NCI-H345 treated with DMSO at 0.1 percent for 48 hours (cell line): ENCODE data around the gene SGCD.

Experiments
- DNase-seq: peaks from one replicate; lab custom pipeline; 2025; ENCODE audit not compliant: unreplicated experiment; lab: John Stamatoyannopoulos, UW

Gene SGCD

DNA sequence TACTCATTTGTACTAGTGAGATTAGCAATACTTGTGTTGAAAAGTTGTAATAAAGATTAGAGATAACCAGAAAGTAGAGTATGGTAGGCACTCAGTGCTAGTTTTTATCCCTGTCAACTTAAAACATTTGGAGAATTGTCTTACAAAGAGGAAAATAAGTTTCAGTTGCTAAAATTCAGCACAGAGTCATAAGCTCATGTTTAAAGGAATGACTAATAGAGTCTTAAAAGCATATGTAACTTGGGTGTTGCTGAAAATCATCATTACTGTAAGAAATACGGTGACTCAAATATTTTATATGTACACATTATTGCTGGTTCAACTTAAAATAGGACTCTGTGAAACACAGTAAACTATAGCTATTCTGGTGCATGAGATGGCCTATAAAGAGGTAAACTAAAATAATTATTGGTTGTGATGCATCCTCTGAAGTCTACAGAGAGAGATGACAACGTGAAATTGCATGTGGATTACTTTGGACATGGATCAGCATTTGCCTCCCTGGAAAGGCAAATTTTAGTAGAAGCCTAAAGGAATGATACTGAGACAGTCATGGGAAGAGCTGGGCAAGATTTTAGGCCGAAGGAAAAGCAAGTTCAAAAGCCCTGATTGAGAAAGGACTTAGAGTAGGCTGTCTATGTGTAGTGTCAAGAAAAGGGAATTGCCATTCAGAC is 34.6 kb downstream of the SGCD start:
- DNase-seq = no peak

DNA sequence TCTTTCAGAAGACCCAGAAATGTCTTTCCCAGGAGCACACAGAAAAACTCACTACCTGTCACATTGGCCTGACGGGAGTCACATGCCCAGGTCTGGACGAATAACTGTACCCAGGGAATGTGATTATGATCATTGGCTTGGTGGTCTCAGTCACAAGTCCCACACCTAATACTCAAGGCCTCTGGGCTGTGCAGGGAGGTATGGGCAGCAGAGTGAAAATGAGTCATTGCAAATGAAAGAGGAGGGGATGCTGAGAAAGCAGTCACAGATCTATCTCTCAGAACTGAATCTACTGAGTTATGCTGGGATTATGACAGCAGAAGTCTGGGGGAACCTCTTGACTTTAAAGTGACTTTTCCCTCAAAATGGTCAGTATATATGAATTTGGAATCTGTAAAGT is 36.9 kb downstream of the SGCD start:
- no peak for DNase-seq

DNA sequence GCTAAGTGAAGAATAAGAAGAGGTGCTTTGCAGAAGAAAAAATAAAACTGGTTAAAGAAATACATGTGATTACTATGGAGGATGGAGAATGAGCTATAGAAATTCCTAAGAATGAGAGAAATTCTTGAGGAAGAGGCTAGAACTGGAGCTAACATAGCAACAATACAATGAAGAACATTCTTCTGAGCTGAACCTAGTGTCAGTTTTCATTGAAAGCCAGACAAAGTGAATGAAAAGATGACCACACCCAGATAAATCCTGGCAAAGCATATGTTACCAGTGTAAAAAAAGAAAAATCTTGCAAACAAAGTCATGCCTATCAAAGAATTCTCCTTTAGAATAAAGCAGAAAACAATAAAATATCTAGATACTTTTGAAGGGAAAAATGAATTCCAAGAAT is 39.6 kb downstream of the SGCD start:
- no peak for DNase-seq

DNA sequence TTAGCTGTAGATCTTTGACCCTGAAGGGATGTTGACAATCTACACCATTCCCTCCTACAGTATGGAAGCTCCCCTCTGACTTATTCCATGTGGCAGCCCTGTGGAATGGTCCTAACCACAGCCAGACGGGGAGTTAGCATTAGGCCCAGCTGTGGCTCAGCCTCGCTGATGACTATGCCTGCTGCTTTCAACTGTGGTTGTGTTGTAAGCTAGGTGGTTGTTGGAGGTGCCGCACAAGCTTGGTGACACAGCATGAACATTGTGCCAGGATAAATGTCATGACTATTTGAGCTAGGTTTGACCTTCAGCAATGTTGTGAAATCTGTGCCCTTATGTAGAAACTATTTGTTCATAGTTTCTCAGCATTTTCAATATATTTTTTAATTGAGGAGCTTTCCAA is 40.6 kb downstream of the SGCD start:
- DNase-seq = no peak

DNA sequence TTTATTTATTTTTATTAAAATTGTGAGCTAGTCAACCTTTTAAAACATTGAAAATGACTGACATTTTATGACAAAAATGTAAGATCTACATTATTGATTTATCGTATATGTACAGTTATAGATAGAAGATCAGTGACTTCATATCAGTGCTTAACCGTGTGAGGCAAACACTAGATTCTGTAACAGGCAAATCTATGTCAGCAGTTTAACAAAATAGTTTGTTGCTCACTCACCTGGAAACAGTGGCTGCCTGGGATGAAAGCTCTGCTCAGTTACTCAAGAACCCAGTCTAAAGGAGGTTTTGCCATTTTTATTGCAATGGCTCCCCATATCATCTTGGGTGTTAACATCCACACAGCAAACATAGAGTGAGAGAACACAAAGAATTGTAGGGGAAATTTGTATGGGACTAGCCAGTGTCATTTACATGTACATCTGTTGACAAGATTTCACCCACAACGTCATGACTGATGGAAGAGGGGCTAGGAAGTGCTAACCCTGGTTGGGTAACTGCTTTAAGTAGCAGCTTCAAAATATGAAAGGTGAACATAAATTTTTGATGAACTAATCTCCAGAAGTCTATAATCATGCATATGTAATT is 49.0 kb downstream of the SGCD start:
- DNase-seq = no peak

DNA sequence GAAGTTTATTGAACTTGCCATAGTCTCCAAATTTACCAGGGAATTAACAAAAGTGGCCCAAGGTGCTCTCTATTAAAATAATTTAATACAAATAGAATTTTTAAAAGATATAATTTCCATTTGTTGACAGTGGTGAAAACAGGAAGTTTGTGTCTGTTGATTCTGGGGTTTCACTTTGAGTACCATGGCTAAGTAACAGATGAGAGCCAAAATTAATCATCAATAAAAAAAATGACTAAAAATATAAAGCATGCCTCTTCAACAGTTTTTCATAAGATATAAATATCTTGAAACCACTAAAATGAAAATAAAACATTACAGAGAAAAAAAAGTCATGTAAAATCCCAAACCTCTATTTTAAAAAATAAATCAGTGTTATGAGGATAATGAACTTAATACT is 49.8 kb downstream of the SGCD start:
- no peak for DNase-seq

DNA sequence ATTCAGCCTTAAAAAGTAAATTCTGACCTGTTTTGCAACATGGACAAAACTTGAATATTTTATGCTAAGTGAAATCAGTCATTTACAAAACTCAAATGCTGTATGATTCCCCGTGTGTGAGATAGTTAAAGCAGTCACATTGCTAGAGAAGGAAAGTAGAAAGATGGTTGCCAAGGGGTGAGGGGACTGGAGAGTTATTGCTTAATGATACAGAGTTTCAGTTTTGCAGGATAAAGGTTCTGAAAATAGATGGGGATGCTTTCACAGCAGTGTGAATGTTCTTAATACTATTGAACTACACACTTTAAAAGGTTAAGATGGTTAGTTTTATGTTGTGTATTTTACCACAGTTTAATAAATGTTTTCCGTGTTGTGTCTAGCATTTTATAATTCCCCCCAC is 51.2 kb downstream of the SGCD start:
- DNase-seq = no peak

DNA sequence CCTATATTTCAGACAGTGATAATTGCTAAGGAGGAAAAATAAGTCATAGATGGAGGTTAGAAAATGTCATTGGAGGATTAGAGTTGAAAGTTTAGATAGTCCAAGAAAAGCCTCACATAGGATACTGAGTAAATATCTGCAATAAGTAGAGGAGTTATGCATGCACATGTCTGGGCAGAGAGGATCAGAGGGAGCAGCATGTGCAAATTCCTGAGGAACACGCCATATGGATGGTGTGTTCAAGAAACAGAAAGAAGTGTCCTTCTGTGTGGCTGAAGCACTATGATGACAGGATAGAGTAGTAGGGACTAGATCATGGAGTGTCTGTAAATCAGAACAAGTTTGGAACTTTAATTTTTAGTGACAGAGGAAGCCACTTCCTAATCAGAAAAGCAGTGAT is 52.2 kb downstream of the SGCD start:
- no peak for DNase-seq

DNA sequence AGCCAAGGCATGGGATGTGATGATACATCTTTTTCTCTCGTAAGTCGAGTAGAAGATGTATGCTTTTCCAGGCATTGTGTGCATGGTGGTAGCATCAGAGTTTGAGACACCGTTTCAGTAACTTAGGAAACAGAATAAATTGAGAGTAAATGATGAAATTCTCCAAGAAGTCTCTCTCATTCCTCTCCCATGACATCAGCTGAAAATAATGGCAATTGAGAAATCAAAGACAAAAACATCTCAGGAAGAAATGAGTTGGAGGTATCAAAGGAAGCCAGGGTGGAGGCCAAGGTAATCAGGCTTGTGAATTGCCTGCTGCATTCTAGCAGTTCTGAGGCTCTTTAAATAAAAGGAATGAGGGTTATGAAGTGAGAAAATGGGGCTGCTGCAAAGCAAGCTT is 53.9 kb downstream of the SGCD start:
- DNase-seq = no peak

DNA sequence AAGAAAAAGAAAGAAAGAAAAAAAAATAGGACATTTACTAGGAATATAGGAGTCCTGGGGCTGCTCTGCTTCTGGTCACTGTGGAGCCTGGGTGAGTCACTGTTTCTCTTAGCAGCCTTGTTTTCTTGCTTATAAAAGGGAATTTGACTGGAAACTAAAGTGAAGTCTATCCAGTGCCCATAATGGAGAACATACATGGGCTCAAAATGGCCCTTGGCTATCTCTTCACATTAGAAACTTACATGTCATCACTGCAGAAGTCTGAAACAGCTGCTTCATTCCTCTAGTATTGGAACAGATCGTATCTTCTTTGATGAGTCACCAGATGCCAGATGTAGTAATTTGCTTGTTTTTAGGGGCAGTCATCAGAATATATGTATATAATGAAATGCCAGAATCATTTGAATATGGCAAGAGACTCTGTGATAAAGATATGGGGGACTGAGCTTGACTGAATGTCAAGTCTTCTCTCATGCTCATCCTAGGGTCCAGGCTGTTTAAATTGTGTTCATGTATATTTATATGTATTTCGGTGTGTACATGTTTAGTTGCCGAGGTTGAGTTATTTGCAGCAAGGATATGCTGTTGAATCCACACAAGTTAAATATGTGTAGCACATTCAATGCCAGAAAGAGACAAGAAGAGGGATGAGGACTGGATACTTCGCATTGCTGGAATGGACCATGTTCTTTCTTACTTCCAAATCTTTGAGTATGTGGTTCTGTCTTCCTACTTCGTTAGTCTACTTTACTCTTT is 56.7 kb downstream of the SGCD start:
- no peak for DNase-seq

DNA sequence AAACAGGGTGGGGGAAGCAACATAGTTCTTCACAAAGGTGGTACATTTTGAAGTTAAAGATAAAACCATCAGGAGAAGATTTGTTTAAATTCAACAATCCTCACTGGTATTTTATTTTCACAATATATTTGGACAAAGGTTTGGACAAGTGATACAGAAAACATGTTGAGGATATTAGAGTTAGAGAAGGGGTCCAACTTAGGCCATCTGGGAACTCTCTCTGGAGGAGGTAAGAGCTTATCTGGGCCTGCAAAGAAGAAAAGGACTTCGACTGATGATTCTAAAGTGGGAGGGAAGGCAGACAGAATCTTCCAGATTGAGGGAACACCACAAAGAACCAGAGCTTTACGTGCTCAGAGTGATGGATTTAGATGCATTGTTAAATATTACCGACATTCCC is 58.5 kb downstream of the SGCD start:
- DNase-seq = no peak

DNA sequence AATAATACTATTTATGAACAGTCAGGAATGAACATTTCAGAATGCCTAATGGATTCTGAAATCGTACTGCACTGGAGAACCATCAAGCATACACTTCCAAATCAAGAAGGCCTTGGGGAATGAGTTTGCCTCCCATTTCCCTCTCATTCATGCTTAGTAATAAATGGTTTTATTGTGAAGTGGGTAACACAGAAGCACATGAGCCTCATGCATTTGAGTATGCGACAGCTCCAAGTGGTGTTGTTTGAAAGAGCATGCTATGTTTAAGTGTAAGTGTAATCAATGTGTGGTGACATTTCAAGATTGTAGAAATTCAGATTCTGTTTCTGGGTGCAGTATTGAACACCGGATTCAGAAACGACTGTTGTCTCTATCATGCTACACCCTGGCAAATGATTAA is 60.0 kb downstream of the SGCD start:
- DNase-seq = no peak

DNA sequence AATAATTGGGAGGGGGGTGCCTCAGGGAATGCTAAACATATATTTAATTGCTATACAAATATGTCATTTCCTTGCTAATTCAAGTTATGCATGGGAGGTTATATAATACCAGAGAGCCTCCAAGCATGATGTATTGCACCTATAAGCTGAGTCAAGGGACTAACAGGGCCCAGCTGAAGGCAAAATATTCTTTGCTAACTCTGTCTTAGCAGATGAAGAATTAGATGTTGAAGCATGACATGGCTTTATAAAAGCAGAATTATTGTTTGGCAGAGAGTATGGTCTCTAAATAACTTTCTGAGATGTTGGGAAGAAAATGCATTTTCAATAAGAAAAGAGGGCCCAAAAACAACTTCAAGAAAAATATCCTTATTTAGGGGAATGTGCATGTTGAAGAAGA is 60.4 kb downstream of the SGCD start:
- DNase-seq = no peak

DNA sequence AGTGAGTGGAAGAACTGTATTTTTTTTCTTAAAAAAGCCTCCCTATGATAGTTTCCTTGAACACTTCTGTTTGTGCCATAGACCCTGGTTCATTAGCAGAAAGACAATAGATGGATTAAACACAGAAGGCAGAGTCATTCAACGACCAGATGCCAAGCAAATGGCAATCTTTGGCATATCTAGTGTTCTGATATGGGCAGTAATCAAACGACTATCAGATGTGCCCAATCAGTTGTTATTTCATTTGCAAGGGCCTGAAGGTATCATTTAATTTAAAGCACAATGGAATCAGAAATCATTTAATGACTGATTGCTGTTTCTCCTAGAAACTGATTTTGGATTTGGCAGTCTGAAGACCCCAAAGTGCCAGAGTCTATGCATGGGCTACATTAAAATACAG is 61.3 kb downstream of the SGCD start:
- no peak for DNase-seq

DNA sequence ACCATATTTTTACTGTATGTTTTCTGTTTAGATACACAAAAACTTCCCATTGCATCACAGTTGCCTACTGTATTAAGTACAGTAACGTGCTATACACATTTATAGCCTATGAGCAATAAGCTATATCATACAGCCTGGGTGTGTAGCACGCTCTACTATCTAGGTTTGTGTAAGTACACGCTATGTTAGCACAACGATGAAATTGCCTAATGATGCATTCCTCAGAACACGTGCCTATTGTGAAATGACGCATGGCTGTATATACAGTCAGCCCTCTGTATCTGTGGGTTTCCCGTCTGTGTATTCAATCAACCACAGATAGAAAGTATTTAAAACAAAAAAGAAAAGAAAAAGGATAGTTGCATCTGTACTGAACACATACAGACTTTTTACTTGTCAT is 64.2 kb downstream of the SGCD start:
- no peak for DNase-seq

DNA sequence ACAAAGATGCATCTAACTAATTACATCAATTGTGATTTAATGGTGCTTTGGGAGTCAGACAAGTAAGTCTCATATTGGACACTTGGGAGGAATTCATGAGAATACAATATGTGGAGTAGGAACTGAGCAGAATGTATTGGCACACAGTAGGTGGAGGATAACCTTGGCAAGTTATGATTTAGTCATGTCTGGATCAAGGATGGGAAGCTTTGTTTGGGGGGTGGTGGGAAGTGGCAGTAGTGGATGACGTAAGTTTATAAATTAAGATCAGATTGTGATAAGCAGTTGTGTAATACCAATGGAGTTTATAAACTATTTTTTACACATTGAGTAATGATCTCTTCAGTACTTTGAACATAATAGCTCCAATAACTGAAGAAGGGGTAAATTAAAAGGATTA is 67.0 kb downstream of the SGCD start:
- no peak for DNase-seq

DNA sequence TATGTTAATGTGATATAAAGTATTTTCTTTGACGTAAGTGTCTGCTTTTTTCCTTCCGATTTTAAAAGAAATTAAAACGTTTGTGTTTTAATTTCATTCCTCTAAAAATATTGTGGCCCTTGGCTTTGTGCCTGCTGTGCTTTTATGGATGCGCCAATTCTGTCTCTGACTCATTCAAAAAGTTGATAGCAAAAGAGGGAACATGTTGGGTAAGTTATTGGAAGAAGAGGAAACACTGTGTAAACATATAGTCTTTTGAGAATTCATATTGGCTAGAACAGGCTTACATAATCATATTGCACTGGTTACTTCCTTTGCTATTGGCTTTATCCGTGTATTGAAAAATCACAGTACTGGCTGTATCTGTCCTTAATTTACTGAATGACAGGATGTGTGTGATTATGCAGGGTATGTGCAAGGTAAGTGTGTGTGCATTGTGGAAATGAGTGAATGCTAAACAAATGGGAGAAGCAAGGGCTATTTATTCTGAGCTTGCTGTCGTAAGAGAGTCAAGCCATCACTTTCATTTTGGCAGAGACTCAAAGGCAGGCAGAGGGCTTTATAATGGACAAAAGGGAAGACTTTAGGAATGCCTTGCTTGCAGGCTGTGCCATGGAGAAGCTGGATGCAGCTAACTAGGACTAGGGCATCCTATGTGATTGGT is 67.8 kb downstream of the SGCD start:
- DNase-seq = no peak

DNA sequence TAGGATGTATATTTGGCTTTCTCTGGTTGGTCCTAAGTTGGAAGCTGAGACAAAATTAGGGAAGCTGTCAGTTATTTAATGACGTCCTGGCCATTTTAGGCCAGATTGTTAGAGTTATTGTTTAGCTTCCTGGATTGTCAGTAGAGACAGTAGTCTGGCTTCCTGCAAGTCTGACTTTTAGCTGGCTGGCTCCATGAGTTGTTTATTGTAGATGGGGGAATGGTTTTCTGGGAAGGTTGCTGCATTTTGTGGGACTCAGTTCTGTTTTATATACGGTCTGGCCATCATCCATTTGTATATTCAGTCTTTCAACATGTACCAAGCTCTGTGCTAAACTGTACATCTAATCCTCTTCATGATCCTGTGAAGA is 68.3 kb downstream of the SGCD start:
- no peak for DNase-seq

DNA sequence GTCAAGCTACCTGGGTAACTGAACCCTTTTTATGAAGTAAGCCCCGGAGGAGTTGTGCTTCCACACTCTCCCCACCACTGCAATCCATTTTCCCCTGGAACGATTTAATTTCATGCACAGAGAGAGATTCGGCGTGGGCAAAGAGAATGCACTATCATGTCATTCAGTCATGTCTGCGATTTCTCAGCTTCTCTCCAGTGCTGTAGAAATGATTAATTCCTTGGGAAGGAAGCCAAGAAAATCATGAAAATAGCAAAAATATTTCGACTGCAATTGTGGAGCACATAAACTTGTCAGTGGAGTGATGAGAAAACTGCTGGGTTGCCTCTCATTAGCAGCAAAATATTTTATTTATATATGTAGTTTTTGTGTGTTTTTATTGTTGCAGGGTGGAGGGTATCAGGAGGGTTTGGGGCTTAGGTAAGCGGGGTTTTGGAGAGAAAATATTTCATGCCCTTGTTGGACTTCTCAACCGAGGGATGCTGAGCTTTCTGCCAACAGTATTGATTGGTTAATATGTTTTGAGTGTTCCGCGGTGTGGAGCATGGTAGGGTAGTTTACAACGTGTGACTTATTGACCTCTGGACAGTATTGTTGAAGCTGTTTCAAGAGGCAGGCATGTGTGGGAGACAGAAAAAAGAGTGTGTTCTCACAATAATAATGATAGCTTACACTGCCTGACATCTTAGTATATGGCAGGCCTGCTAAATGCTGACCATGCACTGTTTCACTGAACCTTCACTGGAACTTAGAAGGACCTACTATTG is 69.3 kb downstream of the SGCD start:
- no peak for DNase-seq

DNA sequence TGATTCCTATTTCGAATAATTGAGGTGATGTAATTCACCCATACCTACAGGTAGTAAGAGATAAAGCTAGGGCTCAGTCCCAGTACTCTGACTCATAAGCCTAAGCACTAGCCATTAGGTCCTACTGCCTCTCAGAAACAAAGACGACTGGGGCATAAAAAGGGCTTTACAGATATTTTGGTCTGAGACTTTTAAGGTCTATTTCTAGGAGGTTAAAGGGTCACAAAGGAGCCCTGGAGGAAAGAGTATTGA is 69.8 kb downstream of the SGCD start:
- no peak for DNase-seq

DNA sequence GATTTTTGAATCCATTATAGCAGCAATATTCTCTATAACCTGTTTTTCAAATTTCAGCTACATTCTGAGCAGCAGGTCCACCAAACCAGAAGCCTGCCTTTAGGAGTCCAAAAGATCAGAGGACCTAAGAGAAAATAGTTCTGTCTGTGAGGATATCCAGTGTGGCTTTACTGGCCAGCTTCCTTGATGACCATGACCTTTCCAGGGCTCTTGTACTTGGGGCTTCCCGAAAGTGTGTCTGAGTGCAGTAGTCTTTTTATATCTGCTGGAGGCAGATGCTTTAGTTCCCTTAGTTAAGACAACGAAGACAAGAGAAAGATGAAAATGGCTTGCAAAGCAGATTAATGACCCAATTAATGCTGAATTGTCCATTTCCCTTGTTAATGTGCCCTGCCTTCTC is 72.4 kb downstream of the SGCD start:
- no peak for DNase-seq
